GM23338 (cell line): ENCODE measurements around the gene ATAD1. TPM values are rescaled to one million over a fixed set of nuclear protein-coding genes. Genes with fewer than 3 reads are reported as not detected.

Experiments used
- ATAC-seq: fragments of 200-7000 bp; cut with Tn5 transposase; 3 replicates; pipeline ENCODE4 v1.9.1; 2020
- DNase-seq: peaks from one replicate; pipeline ENCODE4 v3.0.0-alpha.2; 2015; ENCODE audit warnings: low spot score
- H2AFZ ChIP-seq: fragments of 200-600 bp; sonication (generic); 2 replicates; pipeline ENCODE4 v1.8.0; 2016; ENCODE audit warnings: antibody characterized with exemption, mild to moderate bottlenecking, moderate library complexity
- H3F3A ChIP-seq: fragments of 200-600 bp; sonication (generic); replicated peaks from 2 replicates; pipeline ENCODE4 v1.8.0; 2017; ENCODE audit warnings: antibody characterized with exemption, mixed run types, low read depth
- H3K27ac ChIP-seq: fragments of 200-600 bp; sonication (generic); 2 replicates; pipeline ENCODE4 v1.6.1; 2016; ENCODE audit warnings: low read depth
- H3K27me3 ChIP-seq: fragments of 200-600 bp; sonication (generic); 2 replicates; pipeline ENCODE4 v1.8.0; 2016; ENCODE audit warnings: mild to moderate bottlenecking, mixed run types, moderate library complexity; ENCODE audit not compliant: insufficient read depth
- H3K36me3 ChIP-seq: fragments of 200-600 bp; sonication (generic); 2 replicates; pipeline ENCODE4 v1.8.0; 2016; ENCODE audit warnings: mild to moderate bottlenecking; ENCODE audit not compliant: insufficient read depth
- H3K4me1 ChIP-seq: fragments of 200-600 bp; sonication (generic); 2 replicates; pipeline ENCODE4 v1.8.0; 2016; ENCODE audit warnings: mild to moderate bottlenecking, moderate library complexity; ENCODE audit not compliant: insufficient read depth
- H3K4me2 ChIP-seq: fragments of 200-600 bp; sonication (generic); 2 replicates; pipeline ENCODE4 v1.7.1; 2017; ENCODE audit warnings: mixed run types
- H3K4me3 ChIP-seq: fragments of 200-600 bp; sonication (generic); 2 replicates; pipeline ENCODE4 v1.6.1; 2016; ENCODE audit warnings: mixed run types
- H3K79me2 ChIP-seq: fragments of 200-600 bp; sonication (generic); replicated peaks from 2 replicates; pipeline ENCODE4 v1.8.0; 2017; ENCODE audit warnings: mild to moderate bottlenecking; ENCODE audit not compliant: insufficient read depth
- H3K9me2 ChIP-seq: fragments of 200-600 bp; sonication (generic); 2 replicates; pipeline ENCODE4 v1.8.0; 2017; ENCODE audit not compliant: insufficient read depth
- H4K20me1 ChIP-seq: fragments of 200-600 bp; sonication (generic); replicated peaks from 2 replicates; pipeline ENCODE4 v1.8.0; 2017; ENCODE audit warnings: mild to moderate bottlenecking; ENCODE audit not compliant: insufficient read depth
- H3K27ac Mint-ChIP-seq: 2 replicates; pipeline ENCODE4 v1.8.0; 2020; ENCODE audit warnings: inconsistent platforms, mild to moderate bottlenecking, moderate library complexity, mixed read lengths
- H3K27me3 Mint-ChIP-seq: 3 replicates; pipeline ENCODE4 v1.8.0; 2022; ENCODE audit warnings: low read depth, mild to moderate bottlenecking, moderate library complexity, mixed read lengths, inconsistent platforms; ENCODE audit not compliant: insufficient read depth, poor library complexity
- H3K36me3 Mint-ChIP-seq: 3 replicates; pipeline ENCODE4 v1.8.0; 2021; ENCODE audit warnings: low read depth, mild to moderate bottlenecking, inconsistent platforms, moderate library complexity, mixed read lengths
- H3K4me1 Mint-ChIP-seq: 3 replicates; pipeline ENCODE4 v1.8.0; 2020; ENCODE audit warnings: mild to moderate bottlenecking, inconsistent platforms, mixed read lengths
- H3K4me3 Mint-ChIP-seq: 3 replicates; pipeline ENCODE4 v1.8.0; 2021; ENCODE audit warnings: moderate library complexity, mild to moderate bottlenecking, inconsistent platforms, mixed read lengths
- H3K9me3 Mint-ChIP-seq: 3 replicates; pipeline ENCODE4 v1.8.0; 2020; ENCODE audit warnings: moderate library complexity, mild to moderate bottlenecking, inconsistent platforms, mixed read lengths
- CREB1 ChIP-seq: fragments of 250-450 bp; sonication (Bioruptor Pico); IDR thresholded peaks from 2 replicates; pipeline ENCODE4 v1.5.0; 2020; ENCODE audit warnings: low read depth, mild to moderate bottlenecking, moderate library complexity
- EZH2 ChIP-seq: fragments of 200-600 bp; sonication (generic); IDR thresholded peaks from one replicate; pipeline ENCODE4 v1.8.0; 2017; ENCODE audit warnings: antibody characterized with exemption, mild to moderate bottlenecking, low read depth; ENCODE audit not compliant: unreplicated experiment
- EZH2phosphoT487 ChIP-seq: fragments of 200-600 bp; sonication (generic); IDR thresholded peaks from one replicate; pipeline ENCODE4 v1.8.1; 2018; ENCODE audit warnings: antibody characterized with exemption; ENCODE audit not compliant: unreplicated experiment
- JUNB ChIP-seq: IDR thresholded peaks from one replicate; pipeline ENCODE4 v1.6.1; 2016; ENCODE audit warnings: antibody characterized with exemption; ENCODE audit not compliant: unreplicated experiment
- NANOG ChIP-seq: IDR thresholded peaks from 2 replicates; pipeline ENCODE4 v1.6.1; 2016; ENCODE audit warnings: antibody characterized with exemption, borderline replicate concordance
- POLR2AphosphoS5 ChIP-seq: IDR thresholded peaks from 2 replicates; pipeline ENCODE4 v1.6.1; 2016; ENCODE audit warnings: antibody characterized with exemption, low read depth
- STAT1 ChIP-seq: IDR thresholded peaks from one replicate; pipeline ENCODE4 v1.6.1; 2016; ENCODE audit warnings: antibody characterized with exemption; ENCODE audit not compliant: unreplicated experiment
- ZNF114 ChIP-seq: fragments of 250-450 bp; sonication (Bioruptor Pico); IDR thresholded peaks from 2 replicates; pipeline ENCODE4 v1.5.0; 2020; ENCODE audit warnings: mild to moderate bottlenecking, moderate library complexity
- ZNF331 ChIP-seq: fragments of 250-450 bp; sonication (Bioruptor Pico); IDR thresholded peaks from 2 replicates; pipeline ENCODE4 v1.5.0; 2020; ENCODE audit warnings: low read depth, mild to moderate bottlenecking, moderate library complexity
- ZNF462 ChIP-seq: fragments of 250-450 bp; sonication (Bioruptor Pico); IDR thresholded peaks from 2 replicates; pipeline ENCODE4 v1.5.0; 2020; ENCODE audit warnings: mild to moderate bottlenecking, moderate library complexity
- polyA plus RNA-seq: library from polyadenylated mRNA; unstranded; fragments of >200 nt; fragmentation: Nextera tagmentation; extraction: Ambion mirVana; gene quantifications from 2 replicates; pipeline ENCODE4 v1.2.1, GENCODE V29; 2016
- total RNA-seq: library from RNA; depleted of rRNA; stranded (reverse); fragments of >200 nt; shearing (Covaris generic); gene quantifications from 2 replicates; pipeline ENCODE4 v1.2.3, GENCODE V29; 2014
- TF ChIP-seq, protein P1 (sequence below): IDR thresholded peaks from one replicate; pipeline ENCODE4 v1.6.1; 2018; ENCODE audit warnings: antibody characterized with exemption; ENCODE audit not compliant: unreplicated experiment
- TF ChIP-seq, protein P2 (sequence below): IDR thresholded peaks from 2 replicates; pipeline ENCODE4 v1.6.1; 2016; ENCODE audit warnings: antibody characterized with exemption
- TF ChIP-seq, protein P3 (sequence below), 2 experiments: fragments of 200-600 bp in 1 of 2; sonication (generic) in 1 of 2; conservative IDR thresholded peaks; 2 replicates each; pipeline versions ENCODE4 v1.5.1 to v1.6.1; 2016 to 2017; ENCODE audit warnings: antibody characterized with exemption in 2 of 2, low read depth in 2 of 2, mild to moderate bottlenecking in 2 of 2, moderate library complexity in 1 of 2

ATAD1 gene
- total and polyA plus RNA-seq, 2 experiments from 2014 or later = 30.3 to 49.6 TPM

- Histone ChIP-seq H3K79me2 (peaks cover 64% of the 10 kb centered on the region), H3K4me2 (no peak overlapping the region), H3K9me2 (no peaks in the 10 kb centered on the region), H3K4me1 (peaks cover 9% of the 10 kb centered on the region; the same call in 1 of the 2 replicates), H3K27ac (no peak overlapping the region), H3F3A (no peaks in the 10 kb centered on the region), H2AFZ (no peak overlapping the region), H3K36me3 (peaks cover 22% of the 10 kb centered on the region), H3K4me3 (no peak overlapping the region), H4K20me1 (no peaks in the 10 kb centered on the region; the same call in 1 of the 2 replicates), H3K27me3 (no peaks in the 10 kb centered on the region)
- Mint-ChIP-seq H3K9me3 (peaks cover 46% of the 10 kb centered on the region), H3K4me1 (peaks cover 15% of the 10 kb centered on the region), H3K27me3 (peaks cover 3% of the 10 kb centered on the region), H3K27ac (no peak overlapping the region), H3K4me3 (no peak overlapping the region), H3K36me3 (peaks cover 64% of the 10 kb centered on the region)
- ATAC-seq (no peak), DNase-seq (no peak)
- TF ChIP-seq CREB1 (no peak), JUNB (no peak), POLR2AphosphoS5 (no peak), ZNF114 (no peak), NANOG (no peak), ZNF462 (CRISPR knock-in tag) (no peak), STAT1 (no peak), EZH2phosphoT487 (no peak), ZNF331 (no peak), EZH2 (no peak)
- TF ChIP-seq, protein P1, sequence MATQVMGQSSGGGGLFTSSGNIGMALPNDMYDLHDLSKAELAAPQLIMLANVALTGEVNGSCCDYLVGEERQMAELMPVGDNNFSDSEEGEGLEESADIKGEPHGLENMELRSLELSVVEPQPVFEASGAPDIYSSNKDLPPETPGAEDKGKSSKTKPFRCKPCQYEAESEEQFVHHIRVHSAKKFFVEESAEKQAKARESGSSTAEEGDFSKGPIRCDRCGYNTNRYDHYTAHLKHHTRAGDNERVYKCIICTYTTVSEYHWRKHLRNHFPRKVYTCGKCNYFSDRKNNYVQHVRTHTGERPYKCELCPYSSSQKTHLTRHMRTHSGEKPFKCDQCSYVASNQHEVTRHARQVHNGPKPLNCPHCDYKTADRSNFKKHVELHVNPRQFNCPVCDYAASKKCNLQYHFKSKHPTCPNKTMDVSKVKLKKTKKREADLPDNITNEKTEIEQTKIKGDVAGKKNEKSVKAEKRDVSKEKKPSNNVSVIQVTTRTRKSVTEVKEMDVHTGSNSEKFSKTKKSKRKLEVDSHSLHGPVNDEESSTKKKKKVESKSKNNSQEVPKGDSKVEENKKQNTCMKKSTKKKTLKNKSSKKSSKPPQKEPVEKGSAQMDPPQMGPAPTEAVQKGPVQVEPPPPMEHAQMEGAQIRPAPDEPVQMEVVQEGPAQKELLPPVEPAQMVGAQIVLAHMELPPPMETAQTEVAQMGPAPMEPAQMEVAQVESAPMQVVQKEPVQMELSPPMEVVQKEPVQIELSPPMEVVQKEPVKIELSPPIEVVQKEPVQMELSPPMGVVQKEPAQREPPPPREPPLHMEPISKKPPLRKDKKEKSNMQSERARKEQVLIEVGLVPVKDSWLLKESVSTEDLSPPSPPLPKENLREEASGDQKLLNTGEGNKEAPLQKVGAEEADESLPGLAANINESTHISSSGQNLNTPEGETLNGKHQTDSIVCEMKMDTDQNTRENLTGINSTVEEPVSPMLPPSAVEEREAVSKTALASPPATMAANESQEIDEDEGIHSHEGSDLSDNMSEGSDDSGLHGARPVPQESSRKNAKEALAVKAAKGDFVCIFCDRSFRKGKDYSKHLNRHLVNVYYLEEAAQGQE = no peak
- TF ChIP-seq, protein P2, sequence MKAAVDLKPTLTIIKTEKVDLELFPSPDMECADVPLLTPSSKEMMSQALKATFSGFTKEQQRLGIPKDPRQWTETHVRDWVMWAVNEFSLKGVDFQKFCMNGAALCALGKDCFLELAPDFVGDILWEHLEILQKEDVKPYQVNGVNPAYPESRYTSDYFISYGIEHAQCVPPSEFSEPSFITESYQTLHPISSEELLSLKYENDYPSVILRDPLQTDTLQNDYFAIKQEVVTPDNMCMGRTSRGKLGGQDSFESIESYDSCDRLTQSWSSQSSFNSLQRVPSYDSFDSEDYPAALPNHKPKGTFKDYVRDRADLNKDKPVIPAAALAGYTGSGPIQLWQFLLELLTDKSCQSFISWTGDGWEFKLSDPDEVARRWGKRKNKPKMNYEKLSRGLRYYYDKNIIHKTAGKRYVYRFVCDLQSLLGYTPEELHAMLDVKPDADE = no peak
- TF ChIP-seq, protein P3, sequence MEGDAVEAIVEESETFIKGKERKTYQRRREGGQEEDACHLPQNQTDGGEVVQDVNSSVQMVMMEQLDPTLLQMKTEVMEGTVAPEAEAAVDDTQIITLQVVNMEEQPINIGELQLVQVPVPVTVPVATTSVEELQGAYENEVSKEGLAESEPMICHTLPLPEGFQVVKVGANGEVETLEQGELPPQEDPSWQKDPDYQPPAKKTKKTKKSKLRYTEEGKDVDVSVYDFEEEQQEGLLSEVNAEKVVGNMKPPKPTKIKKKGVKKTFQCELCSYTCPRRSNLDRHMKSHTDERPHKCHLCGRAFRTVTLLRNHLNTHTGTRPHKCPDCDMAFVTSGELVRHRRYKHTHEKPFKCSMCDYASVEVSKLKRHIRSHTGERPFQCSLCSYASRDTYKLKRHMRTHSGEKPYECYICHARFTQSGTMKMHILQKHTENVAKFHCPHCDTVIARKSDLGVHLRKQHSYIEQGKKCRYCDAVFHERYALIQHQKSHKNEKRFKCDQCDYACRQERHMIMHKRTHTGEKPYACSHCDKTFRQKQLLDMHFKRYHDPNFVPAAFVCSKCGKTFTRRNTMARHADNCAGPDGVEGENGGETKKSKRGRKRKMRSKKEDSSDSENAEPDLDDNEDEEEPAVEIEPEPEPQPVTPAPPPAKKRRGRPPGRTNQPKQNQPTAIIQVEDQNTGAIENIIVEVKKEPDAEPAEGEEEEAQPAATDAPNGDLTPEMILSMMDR (conservative IDR thresholded peaks at IDR 0.05; ENCODE audit: low read depth in 2 of 2) = no peak
Observed at GRCh38 chr10:87798082-87798481, 19.9 kb downstream of the ATAD1 start.
